Fibroblast of peridontal ligament (primary cell): ENCODE results near the gene IGF2R.

ENCODE experiments used
- DNase-seq: peaks from one replicate; pipeline ENCODE4 v3.0.0-alpha.2; 2010; ENCODE audit errors: extremely low read depth

The IGF2R gene

GRCh38 chr6:160049346-160049745, 80.5 kb downstream of the IGF2R start:
- DNase-seq = no peak

DNA sequence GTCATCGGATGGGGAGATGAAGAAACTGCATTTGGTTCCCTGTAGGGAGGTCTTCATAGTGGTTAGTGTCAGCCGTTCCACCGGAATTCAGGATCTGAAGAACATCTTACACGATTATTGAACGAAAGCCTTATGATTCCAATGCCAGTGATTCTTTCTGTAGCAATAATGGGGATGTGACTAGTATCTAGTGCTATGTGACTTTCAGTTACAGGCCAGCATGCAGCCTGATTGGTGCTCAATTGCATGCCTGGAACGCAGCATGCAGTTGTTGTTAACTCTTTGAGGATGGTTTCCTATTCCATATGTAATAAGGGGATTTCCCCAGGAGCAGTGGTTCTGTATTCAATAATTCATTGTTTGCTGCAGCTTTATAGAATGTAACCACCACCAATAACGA, 81.1 kb downstream of the IGF2R start:
- DNase-seq = no peak

GRCh38 chr6:160051390-160051789, 82.5 kb downstream of the IGF2R start:
- no peak for DNase-seq

GRCh38 chr6:160054271-160054670, 85.4 kb downstream of the IGF2R start:
- DNase-seq = no peak

DNA sequence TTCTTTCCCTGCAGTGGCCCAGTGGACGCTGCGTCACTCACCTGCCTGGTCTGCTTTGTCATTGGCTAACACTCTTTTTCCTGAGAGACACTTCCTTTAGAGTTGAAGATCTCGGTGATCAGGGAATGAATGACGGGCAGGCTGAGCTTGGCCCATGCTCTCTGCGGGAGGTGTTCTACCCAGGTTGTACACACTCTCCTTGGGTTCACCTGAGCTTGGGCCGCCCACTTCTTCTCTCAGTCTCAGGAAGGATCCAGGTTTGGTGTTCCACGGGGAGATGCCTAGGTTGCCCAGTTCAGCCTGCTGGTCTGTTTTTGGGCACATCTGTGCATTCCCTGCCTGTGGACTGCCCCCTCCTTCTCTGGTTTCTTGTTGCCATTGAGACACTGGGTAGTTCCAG, 86.0 kb downstream of the IGF2R start:
- no peak for DNase-seq

DNA sequence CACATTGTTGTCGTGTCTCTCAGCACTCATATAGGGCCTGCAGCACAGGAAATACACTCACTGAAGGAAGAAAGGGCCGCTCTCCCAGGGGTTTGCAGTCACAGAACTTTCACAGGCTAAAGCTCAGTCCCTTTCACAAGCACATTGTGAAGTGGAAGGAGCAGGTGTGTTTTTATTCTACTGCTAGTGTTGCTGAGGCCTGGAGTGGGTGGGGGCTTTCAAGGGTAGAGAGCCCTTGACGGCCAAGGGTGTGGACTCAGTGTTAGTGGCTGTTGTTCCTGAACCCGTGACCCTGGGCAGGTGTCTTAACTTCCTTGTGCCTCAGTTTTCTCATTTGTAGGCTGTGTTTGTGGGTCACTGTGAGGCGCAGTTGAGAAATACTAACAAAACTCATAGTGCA, 86.5 kb downstream of the IGF2R start:
- DNase-seq = no peak

- no peak for DNase-seq
Observed at GRCh38 chr6:160055813-160056212, 86.9 kb downstream of the IGF2R start.

- DNase-seq = no peak
Observed at GRCh38 chr6:160057080-160057479, 88.2 kb downstream of the IGF2R start.

DNA sequence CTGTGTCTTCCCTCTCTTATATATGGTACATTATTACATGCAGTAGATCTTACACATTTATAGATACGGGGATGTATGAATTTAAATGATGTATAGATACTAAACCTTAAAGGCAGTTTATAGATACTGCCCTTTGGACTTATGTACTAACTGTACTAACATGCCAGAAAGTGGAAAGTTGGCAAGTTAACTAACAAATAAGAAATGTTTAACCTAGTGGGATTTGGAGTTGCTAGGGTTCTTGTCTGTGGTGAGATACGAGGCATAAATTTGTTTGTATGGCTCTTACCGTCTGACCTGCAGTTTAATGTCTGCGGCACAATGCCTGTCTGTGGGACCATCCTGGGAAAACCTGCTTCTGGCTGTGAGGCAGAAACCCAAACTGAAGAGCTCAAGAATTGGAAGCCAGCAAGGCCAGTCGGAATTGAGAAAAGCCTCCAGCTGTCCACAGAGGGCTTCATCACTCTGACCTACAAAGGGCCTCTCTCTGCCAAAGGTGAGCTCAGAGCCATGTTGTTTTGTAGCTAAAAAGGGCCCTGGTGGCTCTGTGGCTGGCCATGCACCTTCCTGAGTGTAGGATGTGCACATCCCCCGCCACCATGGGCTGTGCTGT, 89.8 kb downstream of the IGF2R start:
- no peak for DNase-seq

GRCh38 chr6:160060221-160060620, 91.3 kb downstream of the IGF2R start:
- no peak for DNase-seq

- DNase-seq = no peak
Observed at GRCh38 chr6:160060920-160061447, 92.1 kb downstream of the IGF2R start.

DNA sequence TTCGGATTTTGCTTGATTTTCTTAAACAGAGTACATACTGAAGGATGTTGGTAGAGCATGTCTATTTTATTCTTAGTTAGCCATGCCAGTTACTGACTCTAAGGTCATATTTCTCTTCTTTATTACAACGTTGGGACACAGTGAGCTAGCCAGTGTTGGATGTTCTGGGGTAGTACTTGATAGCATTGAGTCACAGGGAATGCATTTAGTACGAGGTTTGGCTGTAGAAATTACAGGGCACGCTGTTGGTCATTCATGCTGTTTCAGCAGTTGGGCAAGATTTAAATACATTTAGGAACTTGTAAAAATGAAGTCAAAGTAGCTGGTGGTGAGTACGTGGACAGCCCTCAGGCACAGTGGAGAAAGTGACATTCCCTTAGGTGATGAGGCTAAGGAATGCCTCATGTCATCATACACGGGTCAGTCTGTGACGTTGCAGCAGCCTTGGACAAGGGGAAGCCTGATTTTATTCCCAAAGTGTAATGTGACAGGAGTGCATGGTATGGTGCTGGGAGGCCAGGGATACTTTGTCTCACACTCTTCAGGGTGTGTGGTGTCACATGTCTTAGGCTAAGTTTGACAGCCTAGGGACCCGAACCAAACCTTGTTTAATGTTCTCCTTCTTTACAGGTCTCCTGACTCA, 95.0 kb downstream of the IGF2R start:
- DNase-seq = no peak

DNA sequence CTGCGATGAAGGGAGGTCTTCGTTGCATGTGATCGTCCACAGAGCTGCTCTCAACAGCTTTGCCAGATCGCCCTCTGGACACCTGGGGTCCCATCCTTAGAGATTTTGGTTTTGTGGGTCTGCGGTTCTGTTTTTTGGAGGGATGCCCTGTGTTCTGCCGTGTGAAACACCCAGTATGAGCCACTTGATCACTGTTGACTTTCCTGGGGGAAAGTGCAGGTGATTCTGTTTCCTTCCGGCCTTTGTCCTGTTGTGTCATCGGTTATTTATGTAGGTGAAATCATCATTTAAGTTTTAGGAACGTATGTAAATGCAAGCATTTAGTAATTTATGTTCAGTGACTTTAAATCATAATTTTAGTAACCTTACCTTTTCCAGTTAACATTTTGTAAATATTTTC, 96.3 kb downstream of the IGF2R start:
- DNase-seq = no peak

DNA sequence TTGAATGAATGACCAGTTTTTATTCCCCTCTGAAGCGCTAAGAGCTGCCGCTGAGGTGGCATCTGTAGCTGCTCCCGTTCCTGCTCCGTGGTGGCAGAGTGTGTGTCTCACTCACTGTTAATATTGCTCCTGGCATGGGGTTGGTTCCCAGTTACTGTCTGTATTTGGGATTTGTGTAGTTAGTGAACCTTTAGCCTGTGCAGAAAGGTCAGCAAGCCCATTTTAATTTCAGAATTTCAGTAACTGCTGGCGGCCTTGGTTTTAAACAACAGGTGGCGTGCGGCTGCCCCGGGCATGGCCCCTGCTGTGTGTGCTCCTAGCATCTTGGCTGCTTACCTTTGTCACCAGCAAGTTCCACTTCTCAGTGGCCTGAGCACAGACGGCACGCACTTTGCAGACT, 98.7 kb downstream of the IGF2R start:
- no peak for DNase-seq

GRCh38 chr6:160068346-160068745, 99.5 kb downstream of the IGF2R start:
- no peak for DNase-seq

GRCh38 chr6:160069050-160069454, 100.2 kb downstream of the IGF2R start:
- no peak for DNase-seq

DNA sequence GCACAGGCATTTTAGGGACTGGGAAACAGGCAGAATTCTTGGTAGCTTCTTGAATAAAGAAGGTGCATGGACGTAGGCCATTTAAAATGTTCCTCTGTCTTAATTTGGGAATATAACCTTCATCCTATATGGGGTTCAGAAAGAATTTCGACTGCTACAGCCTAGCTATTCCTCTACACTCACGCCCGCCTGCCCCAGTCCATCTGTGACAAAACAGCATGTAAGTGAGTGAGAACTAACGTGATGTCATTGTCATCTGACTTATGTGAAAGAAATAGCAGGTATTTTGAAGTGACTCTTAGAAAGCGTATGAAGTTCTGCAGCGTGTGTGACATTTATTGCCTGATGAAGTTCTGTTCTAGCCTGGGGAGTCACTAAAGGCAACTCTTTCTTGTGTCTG, 100.6 kb downstream of the IGF2R start:
- DNase-seq = no peak

- DNase-seq = no peak
Observed at GRCh38 chr6:160070427-160070826, 101.5 kb downstream of the IGF2R start.

- DNase-seq = no peak
Observed at GRCh38 chr6:160070831-160071230, 101.9 kb downstream of the IGF2R start.

DNA sequence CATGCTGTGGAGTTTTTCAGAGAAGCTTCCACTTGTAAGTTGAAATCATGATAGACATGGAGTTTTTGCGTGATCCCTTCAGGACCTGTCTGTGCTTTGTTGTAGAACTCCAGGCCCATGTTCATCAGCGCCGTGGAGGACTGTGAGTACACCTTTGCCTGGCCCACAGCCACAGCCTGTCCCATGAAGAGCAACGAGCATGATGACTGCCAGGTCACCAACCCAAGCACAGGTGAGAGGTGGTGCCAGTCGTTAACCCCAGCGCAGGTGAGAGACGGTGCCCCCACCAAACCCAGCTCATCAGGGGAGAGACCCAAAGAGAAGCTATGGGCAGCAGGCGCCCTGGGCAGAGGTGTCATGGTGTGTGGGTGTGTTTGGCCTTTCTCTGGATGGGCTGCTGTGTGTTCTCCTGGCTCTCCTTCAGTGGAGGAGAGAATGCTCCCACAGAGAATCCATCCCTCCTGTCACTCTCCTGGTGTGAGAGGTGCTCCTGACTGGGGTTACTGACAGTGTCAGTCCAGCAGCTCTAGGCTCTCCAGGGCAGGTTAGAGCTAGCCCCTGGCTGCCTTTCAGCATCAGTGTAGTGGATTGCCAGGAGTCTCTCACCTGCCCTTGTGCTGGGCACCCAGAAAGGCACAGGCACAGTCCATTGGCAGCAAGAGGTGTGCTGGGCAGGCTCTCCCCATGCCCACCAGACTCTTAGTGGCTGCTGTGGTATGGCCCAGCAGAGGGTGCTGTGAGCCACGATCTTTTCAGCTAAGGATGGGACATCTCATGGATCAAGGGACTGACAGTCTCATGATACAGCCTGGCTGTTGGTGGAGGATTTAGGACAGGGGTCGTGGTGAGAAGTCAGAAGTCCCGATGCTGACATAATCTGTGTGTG, 103.2 kb downstream of the IGF2R start:
- DNase-seq = no peak

GRCh38 chr6:160073272-160073671, 104.4 kb downstream of the IGF2R start:
- DNase-seq = no peak

DNA sequence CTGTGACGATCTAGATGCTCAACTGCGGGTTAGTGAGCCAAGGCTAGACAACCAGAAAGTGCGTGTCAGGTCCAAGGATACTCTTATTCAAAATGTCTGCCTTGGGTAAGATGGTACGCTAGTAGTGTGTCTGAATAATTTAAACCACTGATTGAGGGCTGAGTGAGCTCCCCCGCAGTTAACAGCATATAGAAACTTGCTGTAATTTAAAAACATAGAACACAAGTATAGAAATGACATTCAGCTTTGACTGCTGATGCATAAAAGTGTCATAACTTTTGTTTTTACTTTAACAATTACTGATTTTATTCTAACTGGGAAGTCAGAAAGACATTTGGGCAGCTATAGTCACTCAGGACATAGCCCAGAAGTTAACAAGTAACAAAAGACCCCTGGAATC, 107.1 kb downstream of the IGF2R start:
- DNase-seq = no peak

DNA sequence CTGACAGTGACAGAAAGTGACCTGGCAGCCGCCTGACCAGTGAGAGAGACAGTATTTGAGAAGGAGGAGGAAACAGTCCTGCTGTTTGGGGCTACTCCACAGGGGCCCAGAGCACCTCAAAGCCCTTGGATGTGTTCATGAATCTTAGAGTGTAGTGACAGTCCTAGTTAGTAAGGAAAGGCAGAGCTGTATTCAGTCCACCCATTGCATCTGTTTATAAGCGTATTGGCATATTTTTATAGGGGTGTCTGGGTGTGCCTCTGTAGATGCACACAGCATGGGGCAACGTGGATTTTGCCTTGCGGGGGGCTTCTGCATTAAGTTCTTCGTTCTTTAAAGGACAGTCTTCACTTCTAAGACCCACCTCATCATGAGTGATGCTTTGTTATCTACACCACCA, 108.1 kb downstream of the IGF2R start:
- no peak for DNase-seq
